HEK293T (cell line): ENCODE data around the gene DLG5.

Experiments
- CTCF ChIA-PET: fragments of 350-600 bp; formaldehyde crosslinking; extraction: SDS; loops from one replicate; lab custom pipeline; 2021; ENCODE audit warnings: antibody characterized with exemption, inconsistent platforms; lab: Yijun Ruan, JAX
- POLR2A ChIA-PET: fragments of 350-600 bp; formaldehyde crosslinking; extraction: SDS; loops from one replicate; lab custom pipeline; 2020; ENCODE audit warnings: antibody characterized with exemption, inconsistent platforms; lab: Yijun Ruan, JAX
- DNase-seq: peaks from one replicate; pipeline ENCODE4 v3.0.0; 2012; ENCODE audit warnings: mixed read lengths; ENCODE audit errors: extremely low spot score
- ARNT ChIP-seq: fragments of 450-650 bp; IDR thresholded peaks from 2 replicates; pipeline ENCODE4 v1.6.1; 2017; ENCODE audit warnings: mild to moderate bottlenecking
- BHLHE40 ChIP-seq: fragments of 450-650 bp; IDR thresholded peaks from 2 replicates; pipeline ENCODE4 v1.6.1; 2016; ENCODE audit warnings: mild to moderate bottlenecking, moderate library complexity, borderline replicate concordance
- CTBP1 ChIP-seq: fragments of 450-650 bp; IDR thresholded peaks from 2 replicates; pipeline ENCODE4 v1.6.1; 2016; ENCODE audit warnings: borderline replicate concordance
- ELF4 ChIP-seq: fragments of 450-650 bp; IDR thresholded peaks from 2 replicates; pipeline ENCODE4 v1.6.1; 2017; ENCODE audit warnings: antibody characterized with exemption
- FOXA1 ChIP-seq: fragments of 450-650 bp; IDR thresholded peaks from 2 replicates; pipeline ENCODE4 v1.6.1; 2016; ENCODE audit warnings: mild to moderate bottlenecking
- FOXK2 ChIP-seq: fragments of 450-650 bp; IDR thresholded peaks from 2 replicates; pipeline ENCODE4 v1.6.1; 2016; ENCODE audit warnings: mild to moderate bottlenecking
- FOXM1 ChIP-seq: fragments of 450-650 bp; IDR thresholded peaks from 2 replicates; pipeline ENCODE4 v1.6.1; 2017; ENCODE audit warnings: mild to moderate bottlenecking, borderline replicate concordance
- HDGF ChIP-seq: fragments of 450-650 bp; IDR thresholded peaks from 2 replicates; pipeline ENCODE4 v1.6.1; 2017; ENCODE audit warnings: antibody characterized with exemption, borderline replicate concordance
- L3MBTL2 ChIP-seq: fragments of 450-650 bp; conservative IDR thresholded peaks from 2 replicates; pipeline ENCODE4 v1.6.1; 2016; ENCODE audit warnings: mild to moderate bottlenecking
- LEF1 ChIP-seq: fragments of 450-650 bp; IDR thresholded peaks from 2 replicates; pipeline ENCODE4 v1.6.1; 2017; ENCODE audit warnings: mild to moderate bottlenecking, borderline replicate concordance
- NFRKB ChIP-seq: fragments of 450-650 bp; IDR thresholded peaks from 2 replicates; pipeline ENCODE4 v1.6.1; 2016; ENCODE audit warnings: mild to moderate bottlenecking, moderate library complexity
- PKNOX1 ChIP-seq: fragments of 450-650 bp; IDR thresholded peaks from 2 replicates; pipeline ENCODE4 v1.6.1; 2016
- SP1 ChIP-seq: fragments of 450-650 bp; IDR thresholded peaks from 2 replicates; pipeline ENCODE4 v1.6.1; 2017
- SUZ12 ChIP-seq: fragments of 450-650 bp; IDR thresholded peaks from 2 replicates; pipeline ENCODE4 v1.6.1; 2016; ENCODE audit warnings: mild to moderate bottlenecking
- TARDBP ChIP-seq: fragments of 450-650 bp; IDR thresholded peaks from 2 replicates; pipeline ENCODE4 v1.6.1; 2016
- ZNF384 ChIP-seq: fragments of 450-650 bp; IDR thresholded peaks from 2 replicates; pipeline ENCODE4 v1.6.1; 2016

The DLG5 gene

GRCh38 chr10:77794256-77795142 lies 132.1 kb downstream of the DLG5 start:
- no peak for DNase-seq
- ChIA-PET POLR2A (no interaction called here), CTCF (no interaction called here)
- TF ChIP-seq ZNF384 (no peak), L3MBTL2 (no peak), SP1 (no peak), LEF1 (no peak)

- DNase-seq: no peak
- POLR2A ChIA-PET: no interaction called here
Measured at GRCh38 chr10:77793831-77794230, 132.7 kb downstream of the DLG5 start.

GRCh38 chr10:77792155-77792554 lies 134.4 kb downstream of the DLG5 start:
- TF ChIP-seq BHLHE40: no peak
- no peak for TF ChIP-seq LEF1
- no peak for TF ChIP-seq ELF4
- TF ChIP-seq FOXA1: no peak
- no peak for TF ChIP-seq SUZ12
- ChIA-PET CTCF (no interaction called here), POLR2A (no interaction called here)
- DNase-seq: no peak

More at GRCh38 chr10:77793831-77794230, 132.7 kb downstream of the DLG5 start:
- CTCF ChIA-PET: no interaction called here
- TF ChIP-seq FOXA1: no peak
- no peak for TF ChIP-seq PKNOX1
- TF ChIP-seq HDGF: no peak
- TF ChIP-seq LEF1: no peak
- TF ChIP-seq FOXK2: no peak
- TF ChIP-seq TARDBP: no peak
- no peak for TF ChIP-seq L3MBTL2
- TF ChIP-seq NFRKB: no peak
- TF ChIP-seq BHLHE40: no peak
- TF ChIP-seq ELF4: no peak

- DNase-seq: no peak
- no peak for TF ChIP-seq L3MBTL2
- no peak for TF ChIP-seq FOXK2
- TF ChIP-seq BHLHE40: no peak
- TF ChIP-seq ELF4: no peak
- no peak for TF ChIP-seq FOXM1
- TF ChIP-seq SP1: no peak
- TF ChIP-seq CTBP1: no peak
- no peak for TF ChIP-seq LEF1
- TF ChIP-seq TARDBP: no peak
- no peak for TF ChIP-seq ZNF384
- no peak for TF ChIP-seq PKNOX1
- no peak for TF ChIP-seq FOXA1
- TF ChIP-seq NFRKB: no peak
- TF ChIP-seq ARNT: no peak
- TF ChIP-seq HDGF: no peak
- no peak for TF ChIP-seq SUZ12
- CTCF ChIA-PET: no interaction called here
- POLR2A ChIA-PET: no interaction called here
Measured at GRCh38 chr10:77791506-77791905, 135.0 kb downstream of the DLG5 start.

GRCh38 chr10:77789861-77790260 lies 136.7 kb downstream of the DLG5 start:
- POLR2A ChIA-PET: no interaction called here
- DNase-seq: no peak
- CTCF ChIA-PET: interaction anchor here (0.6 kb wide), 1 partner anchor 229 kb away, joined by 3 read pairs; no protein-coding TSS in a partner anchor
- no peak for TF ChIP-seq PKNOX1
- TF ChIP-seq ARNT: no peak
- no peak for TF ChIP-seq SP1
- TF ChIP-seq NFRKB: no peak
- no peak for TF ChIP-seq TARDBP
- no peak for TF ChIP-seq HDGF
- TF ChIP-seq FOXM1: no peak
- TF ChIP-seq L3MBTL2: no peak
- no peak for TF ChIP-seq ZNF384
- TF ChIP-seq SUZ12: no peak
- TF ChIP-seq ELF4: no peak
- no peak for TF ChIP-seq CTBP1

GRCh38 chr10:77789016-77789415 lies 137.5 kb downstream of the DLG5 start:
- TF ChIP-seq TARDBP: no peak
- TF ChIP-seq NFRKB: no peak
- TF ChIP-seq HDGF: no peak
- no peak for TF ChIP-seq FOXM1
- TF ChIP-seq ZNF384: no peak
- no peak for TF ChIP-seq BHLHE40
- no peak for TF ChIP-seq SP1
- TF ChIP-seq FOXK2: no peak
- TF ChIP-seq ELF4: no peak
- no peak for TF ChIP-seq SUZ12
- no peak for TF ChIP-seq FOXA1
- TF ChIP-seq ARNT: no peak
- no peak for TF ChIP-seq CTBP1
- ChIA-PET POLR2A (no interaction called here), CTCF (no interaction called here)
- no peak for DNase-seq
